Colonic mucosa (tissue), 4 donors: ENCODE data around the gene TTC27. TPM values are rescaled to one million over a fixed set of nuclear protein-coding genes. Genes with fewer than 3 reads are reported as not detected.

Experiments used
- DNase-seq: peaks from one replicate; pipeline ENCODE4 v3.0.0-alpha.2; 2020
- H3K27ac ChIP-seq: fragments of 200-600 bp; one replicate; pipeline ENCODE4 v1.8.0; 2021
- H3K27me3 ChIP-seq: fragments of 200-600 bp; one replicate; pipeline ENCODE4 v1.8.0; 2021
- H3K36me3 ChIP-seq: fragments of 200-600 bp; one replicate; pipeline ENCODE4 v1.8.0; 2021
- H3K4me1 ChIP-seq: fragments of 200-600 bp; one replicate; pipeline ENCODE4 v1.8.0; 2021; ENCODE audit warnings: mild to moderate bottlenecking
- H3K4me3 ChIP-seq: fragments of 200-600 bp; one replicate; pipeline ENCODE4 v1.8.0; 2021
- H3K9ac ChIP-seq, 2 donors: one replicate each; pipeline ENCODE4 v1.7.0; 2013; ENCODE audit warnings: control low read depth in 2 of 2, low read depth in 2 of 2, low read length in 2 of 2
- H3K9me3 ChIP-seq: fragments of 200-600 bp; one replicate; pipeline ENCODE4 v1.8.0; 2021
- intact Hi-C: fragments of 100-400 bp; cut with DNase I; formaldehyde crosslinking; loops from one replicate; pipeline ENCODE4 v1.14.1; 2022
- total RNA-seq, 2 donors: library from RNA; stranded (reverse); fragmentation: NEBNext Ultra II Directional in 1 of 2; extraction: Animal tissue kit (Norgen Biotek cat#: 25700) in 1 of 2; gene quantifications; one replicate each; pipeline ENCODE4 v1.2.1, GENCODE V29; 2021
- TF ChIP-seq, protein P1 (sequence below): fragments of 200-600 bp; IDR thresholded peaks from one replicate; pipeline ENCODE4 v1.8.0; 2022; ENCODE audit warnings: antibody characterized with exemption, mild to moderate bottlenecking
- donor health status: healthy.
- donor health status: DM: no; HTN: no; CAD: no.
- donor health status: DM: no; HTN: no; CAD: no.

The TTC27 gene
- total RNA-seq, 2 donors from 2014 or later, result 10.0 to 15.5 TPM

- no peaks in the 10 kb centered on the region for H3K9me3 ChIP-seq
- H3K9ac ChIP-seq, result no peak overlapping the region
- DNase-seq, result no peak
- H3K4me1 ChIP-seq, result no peaks in the 10 kb centered on the region
- no peaks in the 10 kb centered on the region for H3K36me3 ChIP-seq
- no peaks in the 10 kb centered on the region for H3K27me3 ChIP-seq
- intact Hi-C loops, result no loop called here
- TF ChIP-seq, protein P1, sequence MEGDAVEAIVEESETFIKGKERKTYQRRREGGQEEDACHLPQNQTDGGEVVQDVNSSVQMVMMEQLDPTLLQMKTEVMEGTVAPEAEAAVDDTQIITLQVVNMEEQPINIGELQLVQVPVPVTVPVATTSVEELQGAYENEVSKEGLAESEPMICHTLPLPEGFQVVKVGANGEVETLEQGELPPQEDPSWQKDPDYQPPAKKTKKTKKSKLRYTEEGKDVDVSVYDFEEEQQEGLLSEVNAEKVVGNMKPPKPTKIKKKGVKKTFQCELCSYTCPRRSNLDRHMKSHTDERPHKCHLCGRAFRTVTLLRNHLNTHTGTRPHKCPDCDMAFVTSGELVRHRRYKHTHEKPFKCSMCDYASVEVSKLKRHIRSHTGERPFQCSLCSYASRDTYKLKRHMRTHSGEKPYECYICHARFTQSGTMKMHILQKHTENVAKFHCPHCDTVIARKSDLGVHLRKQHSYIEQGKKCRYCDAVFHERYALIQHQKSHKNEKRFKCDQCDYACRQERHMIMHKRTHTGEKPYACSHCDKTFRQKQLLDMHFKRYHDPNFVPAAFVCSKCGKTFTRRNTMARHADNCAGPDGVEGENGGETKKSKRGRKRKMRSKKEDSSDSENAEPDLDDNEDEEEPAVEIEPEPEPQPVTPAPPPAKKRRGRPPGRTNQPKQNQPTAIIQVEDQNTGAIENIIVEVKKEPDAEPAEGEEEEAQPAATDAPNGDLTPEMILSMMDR, result no peak
- no peak overlapping the region for H3K27ac ChIP-seq
- H3K4me3 ChIP-seq, result no peak overlapping the region
Observed at GRCh38 chr2:32668254-32668653, 40.4 kb downstream of the TTC27 start.

- no peaks in the 10 kb centered on the region for H3K9me3 ChIP-seq
- intact Hi-C loops, result no loop called here
- no peak overlapping the region for H3K4me3 ChIP-seq
- TF ChIP-seq, protein P1, result no peak
- no peaks in the 10 kb centered on the region for H3K27me3 ChIP-seq
- DNase-seq, result no peak
- H3K4me1 ChIP-seq, result no peaks in the 10 kb centered on the region
- no peak overlapping the region for H3K27ac ChIP-seq
- no peaks in the 10 kb centered on the region for H3K36me3 ChIP-seq
- no peak overlapping the region for H3K9ac ChIP-seq
Observed at GRCh38 chr2:32671885-32672533, 44.2 kb downstream of the TTC27 start.

DNA sequence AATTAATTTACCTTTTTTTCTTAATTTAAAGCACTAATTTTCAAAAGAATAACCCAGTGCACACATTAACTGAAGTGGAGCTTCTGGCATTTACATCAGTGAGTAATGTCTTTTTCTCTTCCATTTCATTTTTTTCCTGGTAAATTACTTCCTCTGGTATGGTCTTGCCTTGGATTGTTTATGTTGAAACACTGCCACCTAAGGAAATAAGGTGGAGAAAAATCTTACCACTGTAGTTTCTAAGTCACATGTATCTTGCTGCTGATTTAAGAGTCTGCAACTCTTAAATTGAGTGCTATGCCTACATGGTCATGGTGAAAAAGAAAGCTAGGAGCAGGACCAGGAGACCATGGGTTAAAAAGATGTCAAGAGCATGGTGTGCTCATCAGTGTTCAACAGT is 51.0 kb downstream of the TTC27 start:
- no peak overlapping the region for H3K27ac ChIP-seq
- H3K4me3 ChIP-seq, result no peak overlapping the region
- intact Hi-C loops, result no loop called here
- H3K36me3 ChIP-seq, result no peaks in the 10 kb centered on the region
- TF ChIP-seq, protein P1, result no peak
- no peaks in the 10 kb centered on the region for H3K27me3 ChIP-seq
- H3K9ac ChIP-seq, result no peak overlapping the region
- no peaks in the 10 kb centered on the region for H3K9me3 ChIP-seq
- no peak for DNase-seq
- no peaks in the 10 kb centered on the region for H3K4me1 ChIP-seq

DNA sequence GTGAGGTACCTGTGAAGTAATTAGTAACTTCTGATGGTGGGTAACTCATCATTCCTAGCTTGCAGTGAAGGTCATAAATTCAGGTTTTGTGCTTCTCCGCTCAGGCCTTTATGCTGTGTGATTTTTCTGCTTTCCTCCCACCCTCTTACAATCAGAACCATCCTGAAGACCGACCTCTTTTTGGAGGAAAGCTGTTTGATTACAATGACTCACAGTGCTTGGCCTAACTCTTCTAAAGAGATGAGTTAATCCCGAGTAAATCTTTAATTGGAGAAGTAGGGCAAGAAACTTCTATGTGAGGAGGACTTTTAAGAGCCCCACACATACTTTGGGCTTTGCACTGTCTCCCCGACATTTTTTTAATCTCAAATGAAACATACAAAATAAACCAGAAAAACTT is 53.1 kb downstream of the TTC27 start:
- H3K36me3 ChIP-seq, result no peaks in the 10 kb centered on the region
- H3K9ac ChIP-seq, result no peak overlapping the region
- DNase-seq, result no peak
- H3K9me3 ChIP-seq, result no peaks in the 10 kb centered on the region
- no peak overlapping the region for H3K4me3 ChIP-seq
- no peaks in the 10 kb centered on the region for H3K27me3 ChIP-seq
- intact Hi-C loops, result no loop called here
- no peak overlapping the region for H3K27ac ChIP-seq
- no peaks in the 10 kb centered on the region for H3K4me1 ChIP-seq
- TF ChIP-seq, protein P1, result no peak

DNA sequence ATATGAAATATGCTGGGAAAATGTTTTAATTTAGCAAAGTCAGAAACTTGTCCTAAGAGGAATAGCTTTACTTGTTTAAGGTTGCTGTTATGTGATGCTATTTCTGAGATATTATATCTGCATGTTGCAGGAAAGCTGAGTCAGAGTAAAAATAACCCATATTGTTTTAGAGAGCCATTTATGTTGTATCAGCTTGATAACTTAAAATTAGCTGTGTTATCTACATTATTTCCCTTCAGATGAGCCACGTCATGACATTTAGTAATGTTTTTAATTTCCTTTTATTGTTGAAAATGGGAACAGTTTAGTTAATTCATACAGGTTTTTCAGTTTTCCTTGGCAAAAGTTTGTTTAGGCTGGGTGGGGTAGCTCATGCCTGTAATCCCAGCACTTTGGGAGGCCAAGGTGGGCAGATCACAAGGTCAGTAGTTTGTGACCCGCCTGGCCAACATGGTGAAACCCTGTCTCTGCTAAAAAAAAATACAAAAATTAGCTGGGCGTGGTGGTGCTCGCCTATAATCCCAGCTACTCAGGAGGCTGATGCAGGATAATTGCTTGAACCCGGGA is 55.8 kb downstream of the TTC27 start:
- intact Hi-C loops, result no loop called here
- TF ChIP-seq, protein P1, result no peak
- H3K27me3 ChIP-seq, result no peaks in the 10 kb centered on the region

More for the DNA sequence above, 55.8 kb downstream of the TTC27 start:
- Histone ChIP-seq H3K4me3 (no peak overlapping the region), H3K4me1 (no peaks in the 10 kb centered on the region), H3K9me3 (no peaks in the 10 kb centered on the region), H3K9ac (no peak overlapping the region), H3K36me3 (no peaks in the 10 kb centered on the region), H3K27ac (no peak overlapping the region)
- DNase-seq, result no peak
